K562 (cell line): Measurements from ENCODE around the gene SNW1. TPM values are rescaled to one million over a fixed set of nuclear protein-coding genes. Genes with fewer than 3 reads are reported as not detected.

Experiments
- ATF7 ChIP-seq: fragments of 450-650 bp; IDR thresholded peaks from 2 replicates; pipeline ENCODE4 v1.7.1; 2014; ENCODE audit warnings: mild to moderate bottlenecking, moderate library complexity
- CTCF ChIP-seq, 3 experiments: IDR thresholded peaks in 2 of 3; conservative IDR thresholded peaks in 1 of 3; 2 replicates each; pipeline ENCODE4 v1.5.1; 2011 to 2012; ENCODE audit warnings: low read length in 3 of 3, mild to moderate bottlenecking in 3 of 3, control low read depth in 2 of 3, improper control_type of control experiment in 1 of 3, inconsistent platforms in 1 of 3, low read depth in 1 of 3, mixed read lengths in 1 of 3, moderate library complexity in 1 of 3; ENCODE audit not compliant: insufficient read depth in 2 of 3
- EP400 ChIP-seq: fragments of 450-650 bp; IDR thresholded peaks from 2 replicates; pipeline ENCODE4 v1.6.1; 2017; ENCODE audit warnings: antibody characterized with exemption, mild to moderate bottlenecking, moderate library complexity
- FOS ChIP-seq: IDR thresholded peaks from 3 replicates; pipeline ENCODE4 v1.6.1; 2011; ENCODE audit not compliant: insufficient read length; ENCODE audit errors: extremely low read depth
- FOXK2 ChIP-seq, 2 experiments: fragments of 450-650 bp; IDR thresholded peaks in 1 of 2; conservative IDR thresholded peaks in 1 of 2; 2 replicates each; pipeline ENCODE4 v1.6.1; 2016; ENCODE audit warnings: low read depth in 2 of 2, mild to moderate bottlenecking in 1 of 2
- GATA2 ChIP-seq: sonication (generic); formaldehyde crosslinking; IDR thresholded peaks from 2 replicates; pipeline ENCODE4 v1.4.0; 2020; ENCODE audit warnings: mild to moderate bottlenecking, missing genetic modification reagents
- HCFC1 ChIP-seq: IDR thresholded peaks from 2 replicates; pipeline ENCODE4 v1.6.1; 2012; ENCODE audit warnings: low read depth, low read length, improper control_type of control experiment
- NFYB ChIP-seq: IDR thresholded peaks from 2 replicates; pipeline ENCODE4 v1.6.1; 2011; ENCODE audit warnings: mild to moderate bottlenecking, moderate library complexity; ENCODE audit not compliant: insufficient read length; ENCODE audit errors: extremely low read depth
- NR4A1 ChIP-seq, 2 experiments: fragments of 250-450 bp in 1 of 2; fragments of 450-650 bp in 1 of 2; sonication (Bioruptor Pico) in 1 of 2; IDR thresholded peaks; 2 replicates each; pipeline versions ENCODE4 v1.4.0 to v1.6.1; 2016 to 2020; ENCODE audit warnings: mild to moderate bottlenecking in 2 of 2, missing compliant biosample characterization in 1 of 2, missing genetic modification characterization in 1 of 2, moderate library complexity in 1 of 2
- NRF1 ChIP-seq, 2 experiments: fragments of 450-650 bp; IDR thresholded peaks in 1 of 2; conservative IDR thresholded peaks in 1 of 2; 2 replicates each; pipeline ENCODE4 v1.6.1; 2014; ENCODE audit warnings: mild to moderate bottlenecking in 2 of 2
- SP1 ChIP-seq: sonication (generic); formaldehyde crosslinking; IDR thresholded peaks from 2 replicates; pipeline ENCODE4 v1.8.1; 2022; ENCODE audit warnings: mild to moderate bottlenecking, missing genetic modification reagents
- polyA plus RNA-seq, 8 experiments: library from polyadenylated mRNA; depleted of rRNA in 4 of 8; stranded (reverse) in 5 of 8; unstranded in 3 of 8; fragments of >200 nt; fragmentation: Nextera tagmentation in 2 of 8; fragmentation: Illumina TruSeq in 1 of 8; extraction: Ambion mirVana in 2 of 8; extraction: Trizol in 1 of 8; gene quantifications; 2 replicates each; pipeline versions ENCODE4 v1.2.1 to v1.2.3, GENCODE V29; 2011 to 2014; ENCODE audit warnings: inconsistent platforms in 1 of 8, missing spikeins in 1 of 8
- total RNA-seq, 7 experiments: library from RNA; depleted of rRNA in 6 of 7; stranded (reverse); fragments of >200 nt in 6 of 7; fragmentation: Illumina TruSeq in 2 of 7; extraction: Trizol in 2 of 7; gene quantifications; 2 replicates each; pipeline versions ENCODE4 v1.2.1 to v1.2.3, GENCODE V29; 2011 to 2021; ENCODE audit warnings: low replicate concordance in 1 of 7
- TF ChIP-seq, protein P1 (sequence below): sonication (generic); IDR thresholded peaks from 2 replicates; pipeline ENCODE4 v1.6.1; 2016
- TF ChIP-seq, protein P2 (sequence below), 2 experiments: fragments of 450-650 bp in 1 of 2; sonication (generic) in 1 of 2; formaldehyde crosslinking in 1 of 2; IDR thresholded peaks in 1 of 2; conservative IDR thresholded peaks in 1 of 2; 2 replicates each; pipeline versions ENCODE4 v1.6.1 to v1.8.1; 2016 to 2023; ENCODE audit warnings: mild to moderate bottlenecking in 2 of 2, moderate library complexity in 2 of 2, inconsistent platforms in 1 of 2, missing genetic modification reagents in 1 of 2

The SNW1 gene
- total and polyA plus RNA-seq, 9 of the 15 experiments (the other 6 are each of a cell fraction or from before 2014, with no cell fraction given) = 64.4 to 143 (median 98.2) TPM

DNA sequence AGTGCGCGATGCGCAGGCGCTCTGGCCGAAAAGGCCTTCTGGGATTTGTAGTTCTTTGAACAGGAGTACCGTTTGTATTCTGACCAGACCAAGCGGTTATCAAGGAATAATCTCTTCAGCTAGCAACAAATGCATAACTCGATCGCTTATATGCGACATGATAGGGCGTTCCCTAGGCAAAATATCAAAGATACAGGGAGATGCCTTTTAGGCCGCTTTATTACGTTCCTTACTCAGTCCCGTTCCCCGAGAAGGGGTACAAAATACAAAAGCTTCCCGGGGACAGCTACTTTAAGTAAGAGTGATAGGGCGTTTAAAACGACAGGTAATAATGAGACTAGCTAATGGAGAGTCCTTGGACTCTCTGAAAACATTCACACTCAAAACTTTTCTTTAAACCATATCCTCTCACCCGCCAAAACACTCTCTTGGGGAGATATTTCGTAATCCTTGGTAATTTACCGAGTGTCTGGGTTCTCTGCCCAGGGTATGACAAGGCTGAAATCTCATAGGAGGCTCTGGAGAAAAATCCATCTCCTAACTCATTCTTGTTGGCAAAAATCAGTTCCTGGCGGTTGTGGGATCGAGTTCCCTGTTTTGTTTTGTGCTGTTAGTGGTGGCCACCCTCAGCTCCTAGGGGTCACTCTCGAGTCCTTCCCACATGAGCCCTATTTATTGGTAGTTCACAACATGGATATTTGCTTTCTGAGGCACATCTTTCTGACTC lies 412 bp upstream of the SNW1 start (continued):
- peak; percentile 40 to 60 (median 44); a peak in 5 of 6 replicates for TF ChIP-seq CTCF (IDR thresholded peaks at IDR 0.05 in 2 of 3, conservative IDR thresholded peaks at IDR 0.05 in 1 of 3; ENCODE audit: insufficient read depth in 2 of 3, low read depth in 1 of 3, low read length in 3 of 3)
- TF ChIP-seq, protein P1, sequence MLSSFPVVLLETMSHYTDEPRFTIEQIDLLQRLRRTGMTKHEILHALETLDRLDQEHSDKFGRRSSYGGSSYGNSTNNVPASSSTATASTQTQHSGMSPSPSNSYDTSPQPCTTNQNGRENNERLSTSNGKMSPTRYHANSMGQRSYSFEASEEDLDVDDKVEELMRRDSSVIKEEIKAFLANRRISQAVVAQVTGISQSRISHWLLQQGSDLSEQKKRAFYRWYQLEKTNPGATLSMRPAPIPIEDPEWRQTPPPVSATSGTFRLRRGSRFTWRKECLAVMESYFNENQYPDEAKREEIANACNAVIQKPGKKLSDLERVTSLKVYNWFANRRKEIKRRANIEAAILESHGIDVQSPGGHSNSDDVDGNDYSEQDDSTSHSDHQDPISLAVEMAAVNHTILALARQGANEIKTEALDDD = no peak
- peak; percentile 53; the same call in 1 of the 2 replicates for TF ChIP-seq SP1 (CRISPR knock-in tag)
- no peak for TF ChIP-seq NR4A1 (CRISPR knock-in tag; IDR thresholded peaks at IDR 0.05)
- TF ChIP-seq NR4A1 (tag; IDR thresholded peaks at IDR 0.05) = no peak
- TF ChIP-seq NFYB = no peak
- peak; percentile 95 to 96 for TF ChIP-seq NRF1 (conservative IDR thresholded peaks at IDR 0.05 in 1 of 2, IDR thresholded peaks at IDR 0.05 in 1 of 2)
- peak; percentile 90 for TF ChIP-seq HCFC1
- TF ChIP-seq FOXK2 (conservative IDR thresholded peaks at IDR 0.05 in 1 of 2, IDR thresholded peaks at IDR 0.05 in 1 of 2; ENCODE audit: low read depth in 2 of 2) = peak; percentile 30 to 36; a peak in 2 of 4 replicates
- 0 out of 2 replicates have a peak, but pooled peaks have one; percentile 26 for TF ChIP-seq ATF7
- TF ChIP-seq FOS = no peak
- TF ChIP-seq, protein P2, sequence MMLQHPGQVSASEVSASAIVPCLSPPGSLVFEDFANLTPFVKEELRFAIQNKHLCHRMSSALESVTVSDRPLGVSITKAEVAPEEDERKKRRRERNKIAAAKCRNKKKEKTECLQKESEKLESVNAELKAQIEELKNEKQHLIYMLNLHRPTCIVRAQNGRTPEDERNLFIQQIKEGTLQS (IDR thresholded peaks at IDR 0.05) = 0 out of 2 replicates have a peak, but pooled peaks have one; percentile 10
- TF ChIP-seq, protein P2 (CRISPR knock-in tag; conservative IDR thresholded peaks at IDR 0.05) = no peak
- 0 out of 2 replicates have a peak, but pooled peaks have one; percentile 9 for TF ChIP-seq EP400
- TF ChIP-seq GATA2 (CRISPR knock-in tag) = no peak
